Epithelial cell of esophagus (primary cell): ENCODE data around the gene TMEM200C.

Experiments used
- DNase-seq: peaks from one replicate; pipeline ENCODE4 v3.0.0; 2010; ENCODE audit warnings: low read depth
- H3K4me3 ChIP-seq: 2 replicates; pipeline ENCODE4 v1.5.1; 2011; ENCODE audit warnings: mild to moderate bottlenecking, low read length, control low read depth
- CTCF ChIP-seq: IDR thresholded peaks from 2 replicates; pipeline ENCODE4 v1.5.1; 2011; ENCODE audit warnings: low read depth, mild to moderate bottlenecking, low read length, control low read depth, inconsistent platforms; ENCODE audit not compliant: insufficient read depth; ENCODE audit errors: missing control alignments

Gene TMEM200C

GRCh38 chr18:5839102-5839501 lies 56.2 kb downstream of the TMEM200C start:
- H3K4me3 ChIP-seq: no peak overlapping the region
- TF ChIP-seq CTCF: no peak
- DNase-seq: no peak
